ENCODE results near the gene MMP2. TPM values are rescaled to one million over a fixed set of nuclear protein-coding genes. Genes with fewer than 3 reads are reported as not detected.

Gene MMP2
- total and polyA plus RNA-seq, 2 experiments from 2014 or later, result 25.6 to 43.8 TPM

- TF ChIP-seq STAT1 (IDR thresholded peaks at IDR 0.05; ENCODE audit: unreplicated experiment) (no peak), ZNF331 (CRISPR knock-in tag; IDR thresholded peaks at IDR 0.05; ENCODE audit: low read depth) (no peak), ETS1 (IDR thresholded peaks at IDR 0.05) (no peak), ZNF114 (CRISPR knock-in tag; IDR thresholded peaks at IDR 0.05) (no peak), POLR2AphosphoS5 (IDR thresholded peaks at IDR 0.05; ENCODE audit: low read depth) (no peak), CREB1 (CRISPR knock-in tag; IDR thresholded peaks at IDR 0.05; ENCODE audit: low read depth) (no peak)
These were observed 11.1 kb upstream of the MMP2 start (continued) for GRCh38 chr16:55467898-55468297.

- Histone ChIP-seq H2AFZ (no peak overlapping the region), H3K79me2 (replicated peaks; ENCODE audit: insufficient read depth) (no peaks in the 10 kb centered on the region), H3K27ac (ENCODE audit: low read depth) (no peak overlapping the region), H3K4me1 (ENCODE audit: insufficient read depth) (no peaks in the 10 kb centered on the region), H3K4me2 (no peak overlapping the region), H3K36me3 (ENCODE audit: insufficient read depth) (no peaks in the 10 kb centered on the region), H3K4me3 (no peak overlapping the region), H3K27me3 (ENCODE audit: insufficient read depth) (0 out of 2 replicates have a peak, but pooled peaks cover 9% of the 10 kb centered on the region), H4K20me1 (replicated peaks; ENCODE audit: insufficient read depth) (no peaks in the 10 kb centered on the region), H3F3A (replicated peaks; ENCODE audit: low read depth) (no peaks in the 10 kb centered on the region), H3K9me2 (ENCODE audit: insufficient read depth) (no peaks in the 10 kb centered on the region)
- no peaks in the 10 kb centered on the region; the same call in 2 of the 3 replicates for H3K36me3 Mint-ChIP-seq (ENCODE audit: low read depth)
- DNase-seq (ENCODE audit: low spot score), result no peak
- H3K4me1 Mint-ChIP-seq, result peaks cover 4% of the 10 kb centered on the region; the same call in 2 of the 3 replicates
- H3K27me3 Mint-ChIP-seq (ENCODE audit: insufficient read depth, low read depth, poor library complexity), result peaks cover 11% of the 10 kb centered on the region
- H3K27ac Mint-ChIP-seq, result no peak overlapping the region
- no peaks in the 10 kb centered on the region for H3K9me3 Mint-ChIP-seq
- TF ChIP-seq ZNF114 (CRISPR knock-in tag; IDR thresholded peaks at IDR 0.05), result no peak
- no peak for TF ChIP-seq STAT1 (IDR thresholded peaks at IDR 0.05; ENCODE audit: unreplicated experiment)
- no peak for TF ChIP-seq CREB1 (CRISPR knock-in tag; IDR thresholded peaks at IDR 0.05; ENCODE audit: low read depth)
- no peak for TF ChIP-seq REST (IDR thresholded peaks at IDR 0.05; ENCODE audit: unreplicated experiment)
- TF ChIP-seq CTCF (conservative IDR thresholded peaks at IDR 0.05; ENCODE audit: low read depth in 2 of 2), result no peak
- TF ChIP-seq EZH2 (IDR thresholded peaks at IDR 0.05; ENCODE audit: low read depth, unreplicated experiment), result no peak
- TF ChIP-seq ETS1 (IDR thresholded peaks at IDR 0.05), result no peak
- no peak overlapping the region for H3K4me3 Mint-ChIP-seq
- no peak for ATAC-seq
These were observed 10.5 kb upstream of the MMP2 start for GRCh38 chr16:55468352-55468990.

Measured in GM23338 (cell line).